A673 (cell line): ENCODE measurements around the gene CST2.

Experiments used
- EZH2 ChIP-seq: fragments of 200-600 bp; sonication (generic); IDR thresholded peaks from 2 replicates; pipeline ENCODE4 v1.6.1; 2017; ENCODE audit warnings: borderline replicate concordance, low read depth, mild to moderate bottlenecking, mixed read lengths, antibody characterized with exemption, low read length; ENCODE audit not compliant: poor library complexity, severe bottlenecking
- TF ChIP-seq, protein P1 (sequence below): fragments of 300-800, 200-600 bp; sonication (generic); conservative IDR thresholded peaks from 2 replicates; pipeline ENCODE4 v1.5.1; 2017; ENCODE audit warnings: low read depth, mild to moderate bottlenecking, antibody characterized with exemption, low read length, moderate library complexity, mixed read lengths

DNA sequence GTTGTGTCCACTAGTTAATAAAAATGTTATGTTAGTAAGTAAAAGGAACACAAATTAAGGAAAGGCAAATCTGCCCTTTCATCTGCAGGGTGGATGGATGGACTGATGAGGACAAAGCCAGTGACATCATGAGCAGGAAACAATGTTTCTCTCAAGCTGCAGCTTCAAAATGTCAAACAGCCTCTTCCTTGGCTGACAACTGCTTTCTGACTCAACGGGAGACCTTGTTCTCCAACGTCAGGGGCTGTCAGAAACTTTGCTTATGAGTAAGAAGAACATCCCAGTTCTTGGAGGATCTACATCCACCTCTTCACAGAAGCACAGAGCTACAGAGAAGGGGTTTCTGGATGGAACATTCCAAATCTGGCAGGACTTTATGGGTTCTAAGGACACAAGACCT lies 6.0 kb downstream of the CST2 start:
- TF ChIP-seq, protein P1, sequence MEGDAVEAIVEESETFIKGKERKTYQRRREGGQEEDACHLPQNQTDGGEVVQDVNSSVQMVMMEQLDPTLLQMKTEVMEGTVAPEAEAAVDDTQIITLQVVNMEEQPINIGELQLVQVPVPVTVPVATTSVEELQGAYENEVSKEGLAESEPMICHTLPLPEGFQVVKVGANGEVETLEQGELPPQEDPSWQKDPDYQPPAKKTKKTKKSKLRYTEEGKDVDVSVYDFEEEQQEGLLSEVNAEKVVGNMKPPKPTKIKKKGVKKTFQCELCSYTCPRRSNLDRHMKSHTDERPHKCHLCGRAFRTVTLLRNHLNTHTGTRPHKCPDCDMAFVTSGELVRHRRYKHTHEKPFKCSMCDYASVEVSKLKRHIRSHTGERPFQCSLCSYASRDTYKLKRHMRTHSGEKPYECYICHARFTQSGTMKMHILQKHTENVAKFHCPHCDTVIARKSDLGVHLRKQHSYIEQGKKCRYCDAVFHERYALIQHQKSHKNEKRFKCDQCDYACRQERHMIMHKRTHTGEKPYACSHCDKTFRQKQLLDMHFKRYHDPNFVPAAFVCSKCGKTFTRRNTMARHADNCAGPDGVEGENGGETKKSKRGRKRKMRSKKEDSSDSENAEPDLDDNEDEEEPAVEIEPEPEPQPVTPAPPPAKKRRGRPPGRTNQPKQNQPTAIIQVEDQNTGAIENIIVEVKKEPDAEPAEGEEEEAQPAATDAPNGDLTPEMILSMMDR: no peak
- TF ChIP-seq EZH2: no peak
